Type B pancreatic cell (in vitro differentiated cells): ENCODE results near the gene FKBP1B. TPM values are rescaled to one million over a fixed set of nuclear protein-coding genes. Genes with fewer than 3 reads are reported as not detected.

Experiments used
- DNase-seq: peaks from one replicate; pipeline ENCODE4 v3.0.0; 2021; ENCODE audit warnings: mixed read lengths; ENCODE audit not compliant: unreplicated experiment; ENCODE audit errors: extremely low spot score
- H3K27ac Mint-ChIP-seq: 2 replicates; pipeline ENCODE4 v1.8.0; 2021; ENCODE audit warnings: mild to moderate bottlenecking, mixed read lengths
- H3K27me3 Mint-ChIP-seq: 2 replicates; pipeline ENCODE4 v1.8.0; 2021; ENCODE audit warnings: mixed read lengths
- H3K36me3 Mint-ChIP-seq: 2 replicates; pipeline ENCODE4 v1.8.0; 2021; ENCODE audit warnings: mixed read lengths
- H3K4me1 Mint-ChIP-seq: one replicate; pipeline ENCODE4 v1.8.0; 2021; ENCODE audit warnings: mixed read lengths; ENCODE audit not compliant: unreplicated experiment
- H3K4me3 Mint-ChIP-seq: 2 replicates; pipeline ENCODE4 v1.8.0; 2021; ENCODE audit warnings: mild to moderate bottlenecking, mixed read lengths
- H3K9me3 Mint-ChIP-seq: 2 replicates; pipeline ENCODE4 v1.8.0; 2021; ENCODE audit warnings: mixed read lengths
- CTCF ChIP-seq: fragments of 200-600 bp; sonication (generic); conservative IDR thresholded peaks from 2 replicates; pipeline ENCODE4 v1.5.0; 2021; ENCODE audit warnings: antibody characterized with exemption, mild to moderate bottlenecking
- total RNA-seq: library from RNA; stranded (reverse); gene quantifications from 2 replicates; pipeline ENCODE4 v1.2.1, GENCODE V29; 2021; ENCODE audit warnings: low replicate concordance

Gene FKBP1B
- total RNA-seq, 1 donor from 2014 or later: 23.0 TPM

GRCh38 chr2:24082787-24083566 is 33.4 kb downstream of the FKBP1B start:
- Mint-ChIP-seq H3K27me3 (no peaks in the 10 kb centered on the region), H3K9me3 (no peaks in the 10 kb centered on the region), H3K27ac (peak overlapping the region; percentile 98), H3K4me1 (peaks cover 17% of the 10 kb centered on the region), H3K4me3 (peak overlapping the region; percentile 96), H3K36me3 (peaks cover 22% of the 10 kb centered on the region)
- no peak for DNase-seq
- no peak for TF ChIP-seq CTCF

DNA sequence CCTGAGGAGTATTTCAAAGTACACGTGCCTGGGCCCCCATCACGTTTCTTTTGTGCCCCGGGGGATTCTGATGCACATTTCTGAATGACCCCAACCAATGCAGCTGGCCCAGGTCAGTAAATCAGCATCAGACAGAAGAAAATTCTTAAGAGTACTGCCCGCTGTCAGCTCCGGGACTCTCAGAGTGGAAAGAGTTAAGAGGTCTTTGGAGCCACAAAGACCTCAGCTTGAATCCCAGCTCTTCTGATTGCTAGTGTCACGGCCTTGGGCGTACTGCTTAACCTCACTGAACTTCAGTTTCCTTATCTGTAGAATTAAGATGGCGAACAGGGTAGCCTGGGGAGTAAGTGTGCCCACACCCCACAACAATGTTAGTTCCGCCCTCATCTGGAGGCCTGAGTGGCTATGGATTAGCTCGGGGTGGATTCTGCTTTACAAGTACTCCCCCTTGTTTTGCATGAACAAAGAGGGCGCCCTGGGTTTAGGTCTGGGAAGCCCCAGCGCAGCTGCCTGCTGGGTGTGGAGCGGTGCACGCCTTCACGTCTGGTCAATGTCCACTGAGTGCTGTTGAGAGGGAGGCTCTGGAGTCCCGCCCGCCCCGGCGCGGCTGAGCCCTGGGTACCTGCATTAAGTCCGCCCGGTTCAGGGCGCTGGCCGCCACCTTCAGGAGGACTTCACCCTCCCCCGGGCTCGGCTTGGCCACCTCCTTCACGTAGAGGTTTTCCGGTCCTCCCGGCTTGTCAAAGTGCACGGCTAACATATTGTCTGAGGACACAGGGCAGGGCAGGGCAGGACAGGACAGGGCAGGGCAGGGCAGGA is 34.2 kb downstream of the FKBP1B start:
- Mint-ChIP-seq H3K9me3 (no peaks in the 10 kb centered on the region), H3K36me3 (peaks cover 22% of the 10 kb centered on the region), H3K27ac (peak overlapping the region; percentile 98), H3K27me3 (no peaks in the 10 kb centered on the region), H3K4me1 (peaks cover 16% of the 10 kb centered on the region), H3K4me3 (peak overlapping the region; percentile 96)
- no peak for TF ChIP-seq CTCF
- DNase-seq: no peak

- H3K9me3 Mint-ChIP-seq: no peaks in the 10 kb centered on the region
- TF ChIP-seq CTCF: peak; percentile 99
- H3K27me3 Mint-ChIP-seq: no peaks in the 10 kb centered on the region
- peak within 1 kb of the TSS; percentile 96 for H3K4me3 Mint-ChIP-seq
- peaks cover 17% of the 10 kb centered on the region for H3K36me3 Mint-ChIP-seq
- peaks cover 16% of the 10 kb centered on the region for H3K4me1 Mint-ChIP-seq
- DNase-seq: peak; percentile 98
- peak within 1 kb of the TSS; percentile 98 for H3K27ac Mint-ChIP-seq
These were observed 35.1 kb downstream of the FKBP1B start, which contains the start of gene TP53I3 for GRCh38 chr2:24084386-24085199. Gene TP53I3 (minus strand): TSS chr2:24084834. CDS start chr2:24084326, 508 bp downstream.

GRCh38 chr2:24085200-24085489 is 35.6 kb downstream of the FKBP1B start:
- no peak for TF ChIP-seq CTCF
- Mint-ChIP-seq H3K27me3 (no peaks in the 10 kb centered on the region), H3K4me1 (peaks cover 16% of the 10 kb centered on the region), H3K36me3 (peaks cover 15% of the 10 kb centered on the region), H3K4me3 (peak overlapping the region; percentile 96), H3K27ac (peak overlapping the region; percentile 98), H3K9me3 (no peaks in the 10 kb centered on the region)
- no peak for DNase-seq

GRCh38 chr2:24086241-24086640 is 36.7 kb downstream of the FKBP1B start:
- no peaks in the 10 kb centered on the region for H3K9me3 Mint-ChIP-seq
- H3K4me1 Mint-ChIP-seq: peaks cover 16% of the 10 kb centered on the region
- TF ChIP-seq CTCF: no peak
- peak overlapping the region; percentile 79 for H3K4me3 Mint-ChIP-seq
- H3K27ac Mint-ChIP-seq: no peak overlapping the region
- no peak for DNase-seq
- H3K36me3 Mint-ChIP-seq: peaks cover 13% of the 10 kb centered on the region
- H3K27me3 Mint-ChIP-seq: no peaks in the 10 kb centered on the region
